Neural cell (in vitro differentiated cells): ENCODE data around the gene APLF. TPM values are rescaled to one million over a fixed set of nuclear protein-coding genes. Genes with fewer than 3 reads are reported as not detected.

Experiments used
- H2AFZ ChIP-seq: fragments of 200-600, 300-800 bp; sonication (generic), shearing (Covaris generic); 2 replicates; pipeline ENCODE4 v1.6.0; 2014; ENCODE audit warnings: low read depth, mild to moderate bottlenecking, antibody characterized with exemption, low read length, moderate library complexity
- H3F3A ChIP-seq: fragments of 200-600 bp; shearing (Covaris generic); 2 replicates; pipeline ENCODE4 v1.6.1; 2016; ENCODE audit warnings: mild to moderate bottlenecking, moderate library complexity, mixed read lengths, antibody characterized with exemption, low read length; ENCODE audit not compliant: insufficient read depth, poor library complexity, severe bottlenecking
- H3K27ac ChIP-seq: fragments of 200-600, 300-800 bp; sonication (generic), shearing (Covaris generic); 2 replicates; pipeline ENCODE4 v1.5.1; 2014; ENCODE audit warnings: mild to moderate bottlenecking, low read length, moderate library complexity
- H3K27me3 ChIP-seq: fragments of 300-800, 200-600 bp; sonication (generic), shearing (Covaris generic); 2 replicates; pipeline ENCODE4 v1.6.0; 2014; ENCODE audit warnings: mild to moderate bottlenecking, low read depth, low read length, moderate library complexity; ENCODE audit not compliant: insufficient read depth
- H3K36me3 ChIP-seq: fragments of 300-800, 200-600 bp; sonication (generic), shearing (Covaris generic); 2 replicates; pipeline ENCODE4 v1.5.1; 2014; ENCODE audit warnings: mild to moderate bottlenecking, antibody characterized with exemption, low read length, moderate library complexity; ENCODE audit not compliant: insufficient read depth
- H3K4me2 ChIP-seq: fragments of 300-800, 200-600 bp; sonication (generic), shearing (Covaris generic); 2 replicates; pipeline ENCODE4 v1.6.0; 2014; ENCODE audit warnings: mild to moderate bottlenecking, low read length
- H3K4me3 ChIP-seq: fragments of 300-800, 200-600 bp; sonication (generic), shearing (Covaris generic); 2 replicates; pipeline ENCODE4 v1.5.1; 2014; ENCODE audit warnings: mild to moderate bottlenecking, low read length, moderate library complexity
- H3K79me2 ChIP-seq: fragments of 200-600 bp; shearing (Covaris generic); replicated peaks from 2 replicates; pipeline ENCODE4 v1.6.0; 2014; ENCODE audit warnings: mild to moderate bottlenecking, low read length, moderate library complexity; ENCODE audit not compliant: insufficient read depth
- H3K9ac ChIP-seq: fragments of 300-800, 200-600 bp; sonication (generic), shearing (Covaris generic); 2 replicates; pipeline ENCODE4 v1.6.1; 2016; ENCODE audit warnings: mild to moderate bottlenecking, low read length, mixed read lengths
- H3K9me2 ChIP-seq: fragments of 200-600 bp; shearing (Covaris generic); 2 replicates; pipeline ENCODE4 v1.6.1; 2016; ENCODE audit warnings: mild to moderate bottlenecking, low read length, mixed read lengths; ENCODE audit not compliant: insufficient read depth
- H3K9me3 ChIP-seq: fragments of 200-600, 300-800 bp; sonication (generic), shearing (Covaris generic); 2 replicates; pipeline ENCODE4 v1.6.1; 2016; ENCODE audit warnings: mild to moderate bottlenecking, mixed run types, low read length, moderate library complexity, mixed read lengths
- H4K20me1 ChIP-seq: fragments of 200-600 bp; shearing (Covaris generic); 2 replicates; pipeline ENCODE4 v1.6.1; 2016; ENCODE audit warnings: mild to moderate bottlenecking, mixed run types; ENCODE audit not compliant: insufficient read depth
- CTCF ChIP-seq: fragments of 450-650 bp; IDR thresholded peaks from 2 replicates; pipeline ENCODE4 v1.5.1; 2014; ENCODE audit warnings: antibody characterized with exemption, mild to moderate bottlenecking, moderate library complexity; ENCODE audit not compliant: poor library complexity, severe bottlenecking
- EP300 ChIP-seq: fragments of 450-650 bp; conservative IDR thresholded peaks from 2 replicates; pipeline ENCODE4 v1.6.1; 2014; ENCODE audit warnings: antibody characterized with exemption, mild to moderate bottlenecking, moderate library complexity; ENCODE audit not compliant: poor library complexity, severe bottlenecking
- EZH2 ChIP-seq: fragments of 200-600, 300-800 bp; shearing (Covaris generic), sonication (generic); IDR thresholded peaks from 2 replicates; pipeline ENCODE4 v1.6.1; 2014; ENCODE audit warnings: antibody characterized with exemption, low read length, borderline replicate concordance, mild to moderate bottlenecking; ENCODE audit not compliant: insufficient read depth, poor library complexity, severe bottlenecking
- MXI1 ChIP-seq: fragments of 450-650 bp; conservative IDR thresholded peaks from 2 replicates; pipeline ENCODE4 v1.6.1; 2014; ENCODE audit warnings: antibody characterized with exemption, mild to moderate bottlenecking; ENCODE audit not compliant: poor library complexity, severe bottlenecking
- POLR2AphosphoS5 ChIP-seq: IDR thresholded peaks from 2 replicates; pipeline ENCODE4 v1.6.1; 2012
- RAD21 ChIP-seq: fragments of 450-650 bp; conservative IDR thresholded peaks from 2 replicates; pipeline ENCODE4 v1.6.1; 2014; ENCODE audit warnings: antibody characterized with exemption, mild to moderate bottlenecking, moderate library complexity
- REST ChIP-seq: IDR thresholded peaks from 2 replicates; pipeline ENCODE4 v1.6.1; 2012; ENCODE audit warnings: borderline replicate concordance
- SMC3 ChIP-seq: fragments of 450-650 bp; conservative IDR thresholded peaks from 2 replicates; pipeline ENCODE4 v1.6.1; 2014; ENCODE audit warnings: antibody characterized with exemption, mild to moderate bottlenecking, moderate library complexity; ENCODE audit not compliant: poor library complexity
- TAF1 ChIP-seq: IDR thresholded peaks from 2 replicates; pipeline ENCODE4 v1.6.1; 2012; ENCODE audit warnings: low read depth
- polyA plus RNA-seq: library from polyadenylated mRNA; depleted of rRNA; stranded (reverse); fragments of >200 nt; gene quantifications from 2 replicates; pipeline ENCODE4 v1.2.3, GENCODE V29; 2014

The APLF gene
- polyA plus RNA-seq, 1 donor from 2014 or later: 0.45 TPM

GRCh38 chr2:68612765-68613519, 145.6 kb downstream of the APLF start:
- H3K9ac ChIP-seq: no peak overlapping the region
- no peaks in the 10 kb centered on the region for H3K9me3 ChIP-seq
- no peaks in the 10 kb centered on the region for H3K9me2 ChIP-seq
- H4K20me1 ChIP-seq: no peaks in the 10 kb centered on the region
- no peak overlapping the region for H3K27ac ChIP-seq
- no peak overlapping the region for H3K4me3 ChIP-seq
- no peak overlapping the region for H2AFZ ChIP-seq
- no peak for TF ChIP-seq POLR2AphosphoS5
- no peak for TF ChIP-seq CTCF
- no peak for TF ChIP-seq TAF1
- no peak for TF ChIP-seq EZH2
- no peak for TF ChIP-seq REST
- TF ChIP-seq SMC3: no peak
- no peak for TF ChIP-seq RAD21
- TF ChIP-seq EP300: no peak
- no peak for TF ChIP-seq MXI1
- no peak overlapping the region for H3K4me2 ChIP-seq
- H3K27me3 ChIP-seq: no peaks in the 10 kb centered on the region
- H3K79me2 ChIP-seq: no peaks in the 10 kb centered on the region
- no peaks in the 10 kb centered on the region for H3F3A ChIP-seq
- H3K36me3 ChIP-seq: no peaks in the 10 kb centered on the region

- Histone ChIP-seq H3K79me2 (no peaks in the 10 kb centered on the region), H3K27ac (no peak overlapping the region), H4K20me1 (no peaks in the 10 kb centered on the region), H3K4me3 (no peak overlapping the region), H3K9me3 (no peaks in the 10 kb centered on the region), H3K4me2 (no peak overlapping the region), H3K36me3 (no peaks in the 10 kb centered on the region), H3K9me2 (no peaks in the 10 kb centered on the region), H3K27me3 (no peaks in the 10 kb centered on the region), H3K9ac (no peak overlapping the region), H3F3A (no peaks in the 10 kb centered on the region), H2AFZ (no peak overlapping the region)
- no peak for TF ChIP-seq RAD21
- TF ChIP-seq SMC3: no peak
- TF ChIP-seq REST: no peak
- TF ChIP-seq EZH2: no peak
- TF ChIP-seq TAF1: no peak
- no peak for TF ChIP-seq MXI1
- TF ChIP-seq EP300: no peak
- no peak for TF ChIP-seq CTCF
- no peak for TF ChIP-seq POLR2AphosphoS5
Observed at GRCh38 chr2:68620772-68621171, 153.4 kb downstream of the APLF start.
